Upper lobe of right lung (tissue), 1 donor: ENCODE data around the gene CEACAM19. TPM values are rescaled to one million over a fixed set of nuclear protein-coding genes. Genes with fewer than 3 reads are reported as not detected.

Experiments
- ATAC-seq: fragments of 200-7000 bp; cut with Tn5 transposase; one replicate; pipeline ENCODE4 v1.9.1; 2020; ENCODE audit warnings: mild to moderate bottlenecking, moderate library complexity
- DNase-seq: peaks from one replicate; pipeline ENCODE4 v3.0.0-alpha.2; 2020
- H3K27ac ChIP-seq: fragments of 200-600 bp; one replicate; pipeline ENCODE4 v1.8.0; 2022
- H3K27me3 ChIP-seq: fragments of 200-600 bp; one replicate; pipeline ENCODE4 v1.8.0; 2022; ENCODE audit warnings: mild to moderate bottlenecking
- H3K36me3 ChIP-seq: fragments of 200-600 bp; one replicate; pipeline ENCODE4 v1.8.0; 2022
- H3K4me1 ChIP-seq: fragments of 200-600 bp; one replicate; pipeline ENCODE4 v1.8.0; 2022
- H3K4me3 ChIP-seq: fragments of 200-600 bp; one replicate; pipeline ENCODE4 v1.8.0; 2022; ENCODE audit warnings: mild to moderate bottlenecking
- H3K9me3 ChIP-seq: fragments of 200-600 bp; one replicate; pipeline ENCODE4 v1.8.0; 2022
- intact Hi-C: fragments of 100-400 bp; cut with DNase I; formaldehyde crosslinking; loops from one replicate; pipeline ENCODE4 v1.11.0; 2022
- total RNA-seq: library from RNA; stranded (reverse); fragmentation: NEBNext Ultra II Directional; extraction: Animal tissue kit (Norgen Biotek cat#: 25700); gene quantifications from one replicate; pipeline ENCODE4 v1.2.1, GENCODE V29; 2021
- TF ChIP-seq, protein P1 (sequence below): fragments of 200-600 bp; IDR thresholded peaks from one replicate; pipeline ENCODE4 v1.8.0; 2022; ENCODE audit warnings: antibody characterized with exemption
- donor health status: DM: no; HTN: yes; CAD: no; lungs with severe emphysema.

CEACAM19 gene
- total RNA-seq, 1 donor from 2014 or later: 7.6 TPM

DNA sequence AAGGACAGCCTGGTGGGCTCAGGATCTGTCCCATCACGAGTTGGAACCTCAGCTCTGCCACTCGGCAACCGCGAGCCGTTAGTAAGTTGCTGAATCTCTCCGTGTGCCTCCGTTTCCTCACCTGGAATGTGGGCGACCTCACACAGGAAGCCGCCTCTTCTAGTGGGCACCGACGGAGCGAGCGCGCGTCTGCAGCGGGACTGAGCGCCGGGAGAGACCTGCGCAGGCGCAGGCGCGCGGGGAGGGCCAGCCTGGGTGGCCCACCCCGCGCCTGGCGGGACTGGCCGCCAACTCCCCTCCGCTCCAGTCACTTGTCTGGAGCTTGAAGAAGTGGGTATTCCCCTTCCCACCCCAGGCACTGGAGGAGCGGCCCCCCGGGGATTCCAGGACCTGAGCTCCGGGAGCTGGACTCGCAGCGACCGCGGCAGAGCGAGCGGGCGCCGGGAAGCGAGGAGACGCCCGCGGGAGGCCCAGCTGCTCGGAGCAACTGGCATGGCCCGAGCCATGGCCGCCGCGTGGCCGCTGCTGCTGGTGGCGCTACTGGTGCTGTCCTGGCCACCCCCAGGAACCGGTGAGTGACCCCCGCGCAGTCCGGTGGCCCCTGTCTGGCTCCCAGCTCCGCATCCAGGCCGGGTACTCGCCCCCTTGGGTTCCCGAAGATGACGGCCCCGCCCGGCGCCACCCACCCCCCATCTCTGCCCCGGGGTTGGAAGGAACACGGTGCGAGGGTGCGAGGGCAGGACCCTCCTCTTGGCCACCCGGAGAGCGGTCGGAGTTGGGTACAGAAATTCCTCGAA is 27.5 kb upstream of the CEACAM19 start, which contains the start of gene PVR:
PVR (plus strand) TSS at position 306 of the 797 bp plus-strand sequence; CDS start at position 493, 187 bp downstream.
- Histone ChIP-seq H3K4me3 (peak within 1 kb of the TSS; percentile 85), H3K36me3 (no peaks in the 10 kb centered on the region), H3K27me3 (no peaks in the 10 kb centered on the region), H3K27ac (peak within 1 kb of the TSS; percentile 87), H3K4me1 (peaks cover 11% of the 10 kb centered on the region), H3K9me3 (no peaks in the 10 kb centered on the region)
- peak; percentile 96 for ATAC-seq
- DNase-seq: peak; percentile 91
- intact Hi-C loops: no loop called here
- TF ChIP-seq, protein P1, sequence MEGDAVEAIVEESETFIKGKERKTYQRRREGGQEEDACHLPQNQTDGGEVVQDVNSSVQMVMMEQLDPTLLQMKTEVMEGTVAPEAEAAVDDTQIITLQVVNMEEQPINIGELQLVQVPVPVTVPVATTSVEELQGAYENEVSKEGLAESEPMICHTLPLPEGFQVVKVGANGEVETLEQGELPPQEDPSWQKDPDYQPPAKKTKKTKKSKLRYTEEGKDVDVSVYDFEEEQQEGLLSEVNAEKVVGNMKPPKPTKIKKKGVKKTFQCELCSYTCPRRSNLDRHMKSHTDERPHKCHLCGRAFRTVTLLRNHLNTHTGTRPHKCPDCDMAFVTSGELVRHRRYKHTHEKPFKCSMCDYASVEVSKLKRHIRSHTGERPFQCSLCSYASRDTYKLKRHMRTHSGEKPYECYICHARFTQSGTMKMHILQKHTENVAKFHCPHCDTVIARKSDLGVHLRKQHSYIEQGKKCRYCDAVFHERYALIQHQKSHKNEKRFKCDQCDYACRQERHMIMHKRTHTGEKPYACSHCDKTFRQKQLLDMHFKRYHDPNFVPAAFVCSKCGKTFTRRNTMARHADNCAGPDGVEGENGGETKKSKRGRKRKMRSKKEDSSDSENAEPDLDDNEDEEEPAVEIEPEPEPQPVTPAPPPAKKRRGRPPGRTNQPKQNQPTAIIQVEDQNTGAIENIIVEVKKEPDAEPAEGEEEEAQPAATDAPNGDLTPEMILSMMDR: peak; percentile 7

DNA sequence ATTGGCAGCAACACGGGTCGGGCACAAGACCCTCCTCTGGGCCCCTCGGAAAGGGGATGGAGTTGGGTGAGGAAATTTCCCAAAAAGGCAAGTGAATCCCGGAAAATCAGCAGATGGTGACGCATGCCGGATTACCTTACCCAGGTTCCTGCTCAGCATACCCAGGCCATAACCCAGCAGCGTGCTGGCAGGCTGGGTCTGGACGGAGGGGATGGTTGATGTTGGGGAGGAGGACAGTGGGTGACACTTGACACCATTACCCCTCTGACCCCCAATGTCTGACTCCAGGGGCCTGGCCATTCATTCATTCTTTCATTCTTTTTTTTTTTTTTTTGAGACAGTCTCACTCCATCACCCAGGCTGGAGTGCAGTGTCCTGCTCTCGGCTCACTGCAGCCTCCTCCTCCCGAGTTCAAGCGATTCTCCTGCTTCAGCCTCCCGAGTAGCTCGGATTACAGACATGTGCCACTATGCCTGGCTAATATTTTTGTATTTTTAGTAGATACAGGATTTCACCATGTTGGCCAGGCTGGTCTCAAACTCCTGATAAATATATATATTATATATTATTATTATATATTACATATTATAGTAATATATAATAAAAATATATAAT is 26.8 kb upstream of the CEACAM19 start:
- H3K27ac ChIP-seq: peak overlapping the region; percentile 87
- H3K4me1 ChIP-seq: peaks cover 13% of the 10 kb centered on the region
- peak overlapping the region; percentile 85 for H3K4me3 ChIP-seq
- ATAC-seq (peak; percentile 37), DNase-seq (peak; percentile 68)
- H3K36me3 ChIP-seq: peaks cover under 1% of the 10 kb centered on the region
- no peaks in the 10 kb centered on the region for H3K27me3 ChIP-seq
- intact Hi-C loops: no loop called here
- H3K9me3 ChIP-seq: no peaks in the 10 kb centered on the region
- TF ChIP-seq, protein P1: no peak

DNA sequence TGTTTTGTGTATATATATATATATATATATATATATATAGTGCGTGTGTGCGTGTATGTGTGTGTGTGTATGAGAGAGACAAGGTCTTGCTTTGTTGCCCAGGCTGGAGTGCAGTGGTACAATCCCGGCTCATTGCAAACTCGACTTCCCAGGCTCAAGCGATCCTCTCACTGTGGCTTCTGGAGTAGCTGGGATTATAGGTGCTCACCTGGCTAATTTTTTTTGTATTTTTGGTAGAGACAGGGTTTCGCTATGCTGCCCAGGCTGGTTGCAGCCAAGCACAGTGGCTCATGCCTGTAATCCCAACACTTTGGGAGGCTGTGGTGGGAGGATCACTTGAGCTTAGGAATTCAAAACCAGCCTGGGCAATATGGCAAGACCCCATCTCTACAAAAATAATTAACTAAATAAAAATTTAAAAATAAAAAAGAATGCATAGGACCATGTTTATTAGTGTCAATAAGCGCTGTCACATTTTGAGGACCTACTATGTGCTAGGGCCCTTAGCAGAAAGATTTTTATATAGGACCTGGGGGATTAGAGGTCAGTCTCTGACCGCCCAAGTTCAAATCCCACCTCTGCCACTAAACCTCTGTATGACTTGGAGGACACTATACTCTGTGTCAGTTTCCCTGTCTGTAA is 25.8 kb upstream of the CEACAM19 start:
- peaks cover 11% of the 10 kb centered on the region for H3K36me3 ChIP-seq
- no peak for DNase-seq
- H3K27ac ChIP-seq: no peak overlapping the region
- peaks cover 13% of the 10 kb centered on the region for H3K4me1 ChIP-seq
- H3K4me3 ChIP-seq: peak overlapping the region; percentile 17
- intact Hi-C loops: no loop called here
- TF ChIP-seq, protein P1: no peak
- ATAC-seq: no peak
- no peaks in the 10 kb centered on the region for H3K27me3 ChIP-seq
- no peaks in the 10 kb centered on the region for H3K9me3 ChIP-seq

DNA sequence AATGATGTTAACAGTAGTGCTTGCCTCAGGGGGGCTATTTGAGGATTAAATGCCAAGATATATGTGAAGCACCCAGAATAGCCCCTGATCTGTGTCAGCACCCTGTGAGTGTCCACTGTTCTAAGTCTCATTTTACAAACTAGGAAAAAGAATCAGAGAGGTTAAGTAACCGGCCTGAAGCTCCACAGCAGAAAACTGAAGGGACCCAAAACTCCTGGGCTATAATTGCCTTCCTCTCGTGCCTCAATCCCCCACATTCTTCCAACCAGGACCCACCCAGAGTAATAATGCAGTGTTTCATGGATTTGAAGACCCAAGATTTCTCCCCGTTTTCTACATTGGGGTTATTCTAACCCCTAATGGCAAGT is 25.2 kb upstream of the CEACAM19 start:
- H3K9me3 ChIP-seq: no peaks in the 10 kb centered on the region
- H3K36me3 ChIP-seq: peaks cover 16% of the 10 kb centered on the region
- H3K27me3 ChIP-seq: no peaks in the 10 kb centered on the region
- TF ChIP-seq, protein P1: no peak
- H3K4me1 ChIP-seq: peaks cover 13% of the 10 kb centered on the region
- no peak overlapping the region for H3K4me3 ChIP-seq
- intact Hi-C loops: no loop called here
- no peak for DNase-seq
- ATAC-seq: no peak
- H3K27ac ChIP-seq: no peak overlapping the region

DNA sequence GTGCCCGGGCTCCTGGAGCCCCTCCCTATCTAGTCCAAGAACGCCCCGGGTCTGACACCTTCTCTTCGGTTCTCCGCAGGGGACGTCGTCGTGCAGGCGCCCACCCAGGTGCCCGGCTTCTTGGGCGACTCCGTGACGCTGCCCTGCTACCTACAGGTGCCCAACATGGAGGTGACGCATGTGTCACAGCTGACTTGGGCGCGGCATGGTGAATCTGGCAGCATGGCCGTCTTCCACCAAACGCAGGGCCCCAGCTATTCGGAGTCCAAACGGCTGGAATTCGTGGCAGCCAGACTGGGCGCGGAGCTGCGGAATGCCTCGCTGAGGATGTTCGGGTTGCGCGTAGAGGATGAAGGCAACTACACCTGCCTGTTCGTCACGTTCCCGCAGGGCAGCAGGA is 24.1 kb upstream of the CEACAM19 start:
- intact Hi-C loops: no loop called here
- H3K4me3 ChIP-seq: no peak overlapping the region
- H3K27ac ChIP-seq: no peak overlapping the region

More for the DNA sequence above, 24.1 kb upstream of the CEACAM19 start:
- Histone ChIP-seq H3K27me3 (no peaks in the 10 kb centered on the region), H3K4me1 (peaks cover 13% of the 10 kb centered on the region), H3K9me3 (no peaks in the 10 kb centered on the region), H3K36me3 (peaks cover 27% of the 10 kb centered on the region)
- DNase-seq: no peak
- TF ChIP-seq, protein P1: no peak
- ATAC-seq: no peak
